ENCODE measurements around the gene CD44.

Gene CD44

DNA sequence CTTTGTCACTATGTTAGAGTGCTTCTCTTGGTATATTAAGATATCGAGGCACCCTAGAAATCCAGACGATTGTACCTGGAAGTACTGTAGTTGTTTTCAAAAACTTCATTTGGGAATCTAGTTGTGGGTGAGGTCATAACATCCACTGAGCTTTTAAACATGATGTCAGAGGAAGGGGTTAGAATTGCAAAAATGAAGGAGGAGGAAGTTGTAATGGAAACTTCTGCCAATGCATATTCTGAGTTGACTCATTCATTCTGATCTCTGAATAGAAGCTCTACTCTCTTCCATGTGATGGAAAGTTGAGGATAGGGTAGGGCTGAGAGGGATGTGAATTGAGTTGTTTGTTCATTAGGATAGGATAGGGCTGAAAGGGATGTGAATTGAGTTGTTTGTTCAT, 7.7 kb downstream of the CD44 start:
- TF ChIP-seq JUND (IDR thresholded peaks at IDR 0.05; ENCODE audit: low read depth) = no peak
- DNase-seq (ENCODE audit: low read depth in 1 of 2, low spot score in 1 of 2) = no peak
- in situ Hi-C loops (cut with HindIII; ENCODE audit: low pct_unique_long_range_greater_than_20kb, low sequenced_read_pairs) = no loop called here

DNA sequence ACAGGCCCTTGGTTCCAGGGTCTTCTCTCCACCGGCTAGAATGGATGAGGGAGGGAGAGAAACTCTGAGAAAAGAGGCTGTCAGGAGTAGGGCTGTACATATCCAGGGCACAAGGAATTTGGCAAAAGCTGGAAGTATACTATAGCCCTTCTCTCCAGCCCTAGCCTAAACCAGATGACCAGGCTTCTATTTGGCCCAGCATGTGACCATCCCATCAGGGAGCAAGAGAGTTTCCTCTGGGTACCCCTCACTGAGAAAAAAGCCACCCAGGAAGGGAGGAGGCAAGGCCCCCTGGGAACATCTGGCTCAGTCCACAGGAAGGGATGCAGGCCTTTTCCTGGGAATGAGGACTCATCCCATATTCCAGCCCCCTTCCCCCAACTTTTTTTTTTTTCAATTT, 8.3 kb downstream of the CD44 start:
- in situ Hi-C loops (cut with HindIII; ENCODE audit: low pct_unique_long_range_greater_than_20kb, low sequenced_read_pairs) = no loop called here
- no peak for TF ChIP-seq JUND (IDR thresholded peaks at IDR 0.05; ENCODE audit: low read depth)
- DNase-seq (ENCODE audit: low read depth in 1 of 2, low spot score in 1 of 2) = no peak

DNA sequence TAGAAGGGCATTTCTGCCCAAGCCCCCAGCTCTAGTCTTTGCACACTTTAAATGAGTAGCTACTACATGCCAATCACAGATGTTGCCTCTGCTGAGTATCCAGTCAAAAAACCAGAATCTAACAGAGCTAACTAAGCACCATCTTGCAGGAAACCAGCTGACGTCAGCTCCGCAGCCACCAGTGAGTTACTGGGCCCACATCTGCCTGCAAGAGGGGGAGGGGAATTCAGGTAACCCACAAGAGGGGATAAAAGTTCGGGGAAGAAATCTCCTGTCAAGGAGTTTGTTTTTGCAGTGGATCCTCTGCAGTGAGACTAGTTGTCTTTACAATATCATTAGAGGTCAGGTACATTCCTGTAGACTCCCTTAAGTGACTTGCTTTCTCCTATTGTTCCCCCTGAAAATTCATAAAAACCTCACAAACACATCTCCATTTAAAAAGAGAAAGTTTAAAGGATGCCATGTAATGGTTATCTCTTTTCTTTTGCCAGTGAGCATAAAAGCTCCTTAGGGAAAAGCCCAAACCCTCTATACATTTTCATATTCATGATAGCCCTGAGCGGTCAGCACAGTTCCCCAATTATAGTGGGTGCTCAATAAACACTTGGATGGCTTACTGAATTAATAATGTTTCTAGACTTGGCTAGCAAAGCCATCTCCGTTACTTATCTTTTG, 9.3 kb downstream of the CD44 start:
- TF ChIP-seq JUND (IDR thresholded peaks at IDR 0.05; ENCODE audit: low read depth) = no peak
- DNase-seq (ENCODE audit: low read depth in 1 of 2, low spot score in 1 of 2) = no peak
- in situ Hi-C loops (cut with HindIII; ENCODE audit: low pct_unique_long_range_greater_than_20kb, low sequenced_read_pairs) = no loop called here

DNA sequence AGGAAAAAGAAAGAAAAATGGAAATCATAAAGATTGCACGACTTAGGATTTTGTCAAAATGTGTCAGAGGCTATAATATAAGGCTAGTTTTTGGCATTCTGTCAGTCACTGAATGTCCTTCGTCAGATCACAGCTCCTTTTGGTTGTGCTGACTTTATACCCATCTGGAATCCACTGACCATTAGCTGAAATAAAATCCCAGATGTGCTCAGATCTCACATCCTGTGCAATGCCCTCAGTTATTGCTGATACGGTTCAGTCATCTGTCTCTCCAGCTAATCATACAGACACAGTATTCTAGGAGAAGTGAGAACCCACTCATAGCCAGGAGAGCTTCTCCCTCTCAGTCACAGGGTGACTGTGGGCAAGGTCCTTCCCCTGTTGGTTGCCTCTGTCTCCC, 11.5 kb downstream of the CD44 start:
- DNase-seq (ENCODE audit: low read depth in 1 of 2, low spot score in 1 of 2) = no peak
- no peak for TF ChIP-seq JUND (IDR thresholded peaks at IDR 0.05; ENCODE audit: low read depth)
- in situ Hi-C loops (cut with HindIII; ENCODE audit: low pct_unique_long_range_greater_than_20kb, low sequenced_read_pairs) = no loop called here

DNA sequence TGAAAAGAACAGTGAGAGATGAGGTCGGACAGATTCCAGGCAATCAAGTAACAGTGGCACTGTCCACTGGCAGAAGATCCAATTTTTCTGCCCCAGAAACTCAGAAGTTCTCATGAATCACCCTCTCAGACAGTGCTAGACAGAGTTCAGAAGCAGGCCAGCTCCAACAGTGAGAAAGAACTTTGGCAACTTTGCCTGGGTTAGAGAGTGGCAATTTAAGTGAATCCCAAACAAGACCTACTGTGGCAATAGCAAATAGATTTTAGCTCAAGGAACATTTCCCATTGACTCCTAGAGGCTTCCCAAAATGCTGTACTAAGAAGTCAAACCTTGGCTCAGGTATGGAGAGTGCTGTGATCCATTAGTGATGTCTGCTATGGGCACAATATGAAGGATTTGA, 12.3 kb downstream of the CD44 start:
- no peak for TF ChIP-seq JUND (IDR thresholded peaks at IDR 0.05; ENCODE audit: low read depth)
- in situ Hi-C loops (cut with HindIII; ENCODE audit: low pct_unique_long_range_greater_than_20kb, low sequenced_read_pairs) = no loop called here

DNA sequence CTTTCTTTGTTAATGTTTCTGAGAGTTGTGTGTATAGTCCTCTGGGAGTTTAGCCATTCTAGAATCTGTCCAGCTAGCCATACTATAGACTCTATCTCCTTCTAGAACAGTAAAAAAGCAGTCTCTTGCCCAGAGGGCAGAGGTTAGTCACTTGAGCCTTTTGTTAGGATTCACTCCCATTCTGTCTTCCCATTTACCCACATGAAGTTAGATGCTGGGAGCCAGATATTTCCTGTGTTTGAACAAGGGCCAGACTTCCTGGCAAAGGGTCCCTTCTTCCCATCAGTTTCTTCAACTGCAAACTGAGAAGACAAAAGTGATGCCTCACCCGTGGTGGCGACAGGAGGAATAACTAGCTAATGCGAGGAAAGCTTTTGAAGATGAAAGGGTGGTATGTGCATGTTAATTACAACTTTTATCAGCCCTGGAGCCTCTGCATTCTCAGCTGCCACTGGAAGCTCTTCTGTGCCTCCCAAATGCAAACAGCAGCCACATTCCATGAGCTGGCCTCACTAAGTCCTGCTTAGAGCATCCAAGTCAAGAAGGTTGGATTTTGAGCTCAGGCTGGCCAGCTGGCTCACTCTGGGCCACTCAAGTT, 12.8 kb downstream of the CD44 start:
- no peak for TF ChIP-seq JUND (IDR thresholded peaks at IDR 0.05; ENCODE audit: low read depth)
- DNase-seq (ENCODE audit: low read depth in 1 of 2, low spot score in 1 of 2) = no peak
- in situ Hi-C loops (cut with HindIII; ENCODE audit: low pct_unique_long_range_greater_than_20kb, low sequenced_read_pairs) = no loop called here

More for the DNA sequence above, 12.3 kb downstream of the CD44 start:
- no peak for DNase-seq (ENCODE audit: low read depth in 1 of 2, low spot score in 1 of 2)

DNA sequence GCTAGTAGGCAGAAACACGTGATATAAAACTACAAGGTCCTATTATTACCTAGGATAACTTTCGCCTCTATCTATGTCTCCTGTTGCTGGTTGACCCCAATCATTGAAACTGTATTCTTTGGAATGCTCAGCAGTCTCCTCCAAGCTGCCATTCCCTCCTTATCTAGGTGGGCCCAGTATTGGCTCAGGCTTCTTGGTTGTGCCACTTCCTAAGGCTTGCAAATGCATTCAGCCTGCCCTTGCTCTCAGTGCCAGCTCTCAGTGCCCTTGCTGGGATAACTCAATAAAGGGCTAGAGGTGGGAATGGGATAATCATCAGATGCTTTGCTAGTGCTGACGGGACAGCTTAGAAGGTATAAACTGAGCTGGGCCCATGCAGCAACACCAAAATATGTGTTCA, 13.6 kb downstream of the CD44 start:
- in situ Hi-C loops (cut with HindIII; ENCODE audit: low pct_unique_long_range_greater_than_20kb, low sequenced_read_pairs) = no loop called here
- no peak for DNase-seq (ENCODE audit: low read depth in 1 of 2, low spot score in 1 of 2)
- TF ChIP-seq JUND (IDR thresholded peaks at IDR 0.05; ENCODE audit: low read depth) = no peak

DNA sequence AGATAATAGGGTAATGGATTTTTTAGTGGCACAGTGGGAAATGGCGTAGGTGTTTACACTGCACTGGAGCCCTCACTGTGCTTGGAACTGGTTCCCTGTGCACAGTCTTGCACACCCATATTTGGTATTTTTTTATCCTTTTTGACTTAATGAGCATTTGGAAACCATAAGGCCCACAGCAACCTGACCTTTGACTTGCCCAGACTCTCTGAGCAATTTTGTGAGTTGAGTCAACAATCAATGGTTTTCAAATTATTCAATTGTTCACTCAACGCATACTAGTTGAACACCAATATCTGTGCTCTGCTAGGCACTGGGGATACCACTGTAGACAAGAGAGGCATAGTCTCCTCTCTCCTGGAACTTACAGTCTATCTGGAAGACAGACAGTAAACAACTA, 14.3 kb downstream of the CD44 start:
- no peak for DNase-seq (ENCODE audit: low read depth in 1 of 2, low spot score in 1 of 2)
- in situ Hi-C loops (cut with HindIII; ENCODE audit: low pct_unique_long_range_greater_than_20kb, low sequenced_read_pairs) = no loop called here
- no peak for TF ChIP-seq JUND (IDR thresholded peaks at IDR 0.05; ENCODE audit: low read depth)

DNA sequence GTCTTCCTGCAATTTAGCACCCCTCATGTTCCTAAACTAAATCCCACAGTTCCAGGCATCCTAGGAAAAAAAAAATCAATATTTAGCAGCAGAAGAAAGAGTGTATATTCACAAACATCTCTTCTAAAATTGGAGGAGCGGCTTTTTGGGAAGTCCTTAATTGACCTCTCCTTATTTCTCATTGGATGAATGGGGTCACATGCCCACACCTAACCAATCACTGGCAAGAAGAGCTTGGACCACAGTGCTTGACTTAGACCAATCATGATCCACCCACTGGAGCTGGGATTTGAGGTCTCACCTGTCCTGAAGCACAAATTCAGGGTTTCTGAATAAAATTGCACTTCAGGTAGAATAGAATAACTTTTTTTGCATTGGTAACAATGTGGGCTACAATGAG, 16.0 kb downstream of the CD44 start:
- in situ Hi-C loops (cut with HindIII; ENCODE audit: low pct_unique_long_range_greater_than_20kb, low sequenced_read_pairs) = no loop called here
- TF ChIP-seq JUND (IDR thresholded peaks at IDR 0.05; ENCODE audit: low read depth) = no peak
- no peak for DNase-seq (ENCODE audit: low read depth in 1 of 2, low spot score in 1 of 2)

DNA sequence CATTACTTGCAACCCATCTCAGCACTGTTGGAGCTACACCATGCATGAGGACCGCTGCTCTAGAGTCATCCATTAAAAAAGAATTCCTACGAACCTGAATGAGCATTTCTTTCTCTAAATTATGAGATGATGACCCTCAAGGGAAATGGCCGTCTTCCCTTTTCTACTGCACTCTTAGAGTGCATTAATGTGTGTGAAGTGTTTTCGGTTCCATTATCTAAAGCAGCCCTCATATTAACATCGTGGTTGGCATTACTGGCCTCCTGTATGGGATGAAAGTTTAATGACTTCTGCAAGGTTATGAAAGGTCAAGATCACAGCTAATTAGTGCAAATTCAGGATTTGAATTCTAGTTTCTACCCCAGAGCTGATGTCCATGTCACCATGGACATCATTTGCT, 16.7 kb downstream of the CD44 start:
- no peak for DNase-seq (ENCODE audit: low read depth in 1 of 2, low spot score in 1 of 2)
- in situ Hi-C loops (cut with HindIII; ENCODE audit: low pct_unique_long_range_greater_than_20kb, low sequenced_read_pairs) = no loop called here
- TF ChIP-seq JUND (IDR thresholded peaks at IDR 0.05; ENCODE audit: low read depth) = no peak

DNA sequence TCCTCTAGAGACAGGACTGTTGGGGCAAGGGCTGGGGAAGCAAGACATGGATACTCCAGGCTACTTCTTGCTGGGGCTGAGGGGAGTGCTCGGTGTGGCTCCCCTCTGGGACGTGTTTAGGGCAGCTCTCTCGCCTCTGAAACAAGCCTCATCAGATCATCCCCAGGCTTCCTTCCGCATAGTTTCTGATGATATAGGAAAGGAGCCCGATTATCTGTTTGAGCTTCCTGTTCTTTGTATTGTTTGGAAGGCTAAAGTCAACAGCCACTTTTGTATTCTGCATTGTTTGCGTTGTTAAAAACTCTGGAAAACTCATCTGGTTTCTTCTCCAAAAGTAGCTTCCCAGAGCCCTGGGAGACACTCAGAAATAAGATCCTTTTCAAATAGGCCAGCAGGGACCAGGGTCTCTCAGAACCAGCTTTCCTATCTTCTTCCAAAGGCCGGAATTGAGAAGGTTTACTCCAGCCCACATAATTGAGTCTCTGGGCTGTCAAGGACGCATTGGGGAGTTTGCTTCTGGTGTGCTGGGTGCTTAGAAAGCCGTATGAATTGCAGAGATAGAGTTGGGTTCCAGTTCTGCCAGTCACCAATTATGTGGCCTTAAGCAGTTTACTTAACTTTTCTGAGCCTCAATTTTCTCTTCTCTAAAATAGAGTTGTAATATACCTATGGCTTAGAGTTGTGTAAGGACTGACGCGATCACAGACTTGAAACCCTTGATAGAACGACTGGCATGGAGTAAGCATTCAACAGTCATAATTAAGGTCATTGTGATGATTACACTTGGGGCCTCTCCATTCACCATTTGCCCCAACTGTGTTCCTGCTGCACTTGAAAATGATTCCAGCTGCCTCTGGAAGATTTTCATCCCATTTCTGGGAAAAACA, 19.1 kb downstream of the CD44 start:
- in situ Hi-C loops (cut with HindIII; ENCODE audit: low pct_unique_long_range_greater_than_20kb, low sequenced_read_pairs) = no loop called here
- TF ChIP-seq JUND (IDR thresholded peaks at IDR 0.05; ENCODE audit: low read depth) = no peak
- DNase-seq (ENCODE audit: low read depth in 1 of 2, low spot score in 1 of 2) = no peak

DNA sequence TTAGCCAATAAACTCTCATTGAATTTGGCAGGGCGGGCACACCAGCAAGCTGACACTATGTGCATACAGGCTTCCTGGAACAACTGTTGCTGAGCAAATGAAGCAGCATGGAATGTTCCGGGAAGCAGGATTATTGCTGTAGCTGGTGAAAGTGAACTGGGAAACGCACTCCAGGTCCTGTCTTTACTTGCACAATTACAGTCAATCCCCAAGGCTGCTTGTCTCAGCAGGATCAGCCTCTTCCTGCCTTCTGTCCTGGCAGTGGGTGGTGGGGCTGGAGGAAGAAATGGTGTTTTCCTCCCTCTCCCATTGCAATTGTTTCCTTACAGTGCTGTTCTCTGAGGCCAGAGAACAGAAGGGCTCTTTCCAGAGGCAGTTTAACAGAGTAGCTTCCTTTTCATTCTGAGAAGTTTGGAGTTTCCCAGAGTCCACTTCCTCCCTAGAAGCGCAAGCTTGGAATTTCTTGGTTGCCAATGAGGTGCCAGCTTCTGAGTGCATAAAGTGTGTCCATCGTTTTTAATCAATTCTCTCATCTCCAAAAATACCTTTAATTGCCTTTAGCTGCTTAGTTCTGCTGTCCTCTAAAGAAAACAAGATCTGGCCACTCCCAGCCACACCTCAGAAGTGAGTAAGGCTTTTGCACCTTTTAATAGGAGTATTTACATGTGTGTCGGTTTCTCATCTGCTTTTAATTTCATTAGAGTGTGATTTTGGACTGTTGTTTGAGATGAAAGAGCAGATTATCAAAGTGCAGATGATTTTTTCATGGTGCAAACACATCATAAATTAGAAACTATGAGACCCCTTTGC, 19.9 kb downstream of the CD44 start:
- in situ Hi-C loops (cut with HindIII; ENCODE audit: low pct_unique_long_range_greater_than_20kb, low sequenced_read_pairs) = no loop called here
- DNase-seq (ENCODE audit: low read depth in 1 of 2, low spot score in 1 of 2) = peak in 1 of 2 experiments; percentile 38

More for the DNA sequence above, 19.9 kb downstream of the CD44 start:
- TF ChIP-seq JUND (IDR thresholded peaks at IDR 0.05; ENCODE audit: low read depth) = no peak
